A673 (cell line): ENCODE results near the gene C19orf53. TPM values are rescaled to one million over a fixed set of nuclear protein-coding genes. Genes with fewer than 3 reads are reported as not detected.
A peak's percentile ranks its signal among the peaks of the same experiment; 100 is the strongest.
"Not testable (repeated sequence)": the region's sequence is repeated elsewhere in the genome, so short reads cannot be mapped to it uniquely, and the experiment has no call there.

Source experiments
- BruUV-seq: library from RNA; stranded (reverse); fragments of 400-500 nt; replicated peaks from 2 replicates; lab custom pipeline; 2021; lab: Mats Ljungman, UMichigan
- CTCF ChIA-PET: fragments of 300-600 bp; sonication (Branson Sonifier 250); formaldehyde crosslinking; loops from one replicate; lab custom pipeline; 2022; ENCODE audit warnings: antibody characterized with exemption; lab: Charles Lee
- POLR2A ChIA-PET: fragments of 300-600 bp; sonication (Branson Sonifier 250); formaldehyde crosslinking; loops from one replicate; lab custom pipeline; 2022; ENCODE audit warnings: antibody characterized with exemption; ENCODE audit not compliant: low non-redundant PET; lab: Charles Lee
- DNase-seq: peaks from one replicate; pipeline ENCODE4 v3.0.0-alpha.2; 2015; ENCODE audit warnings: low spot score
- H3K27ac ChIP-seq: fragments of 200-600 bp; sonication (generic); 2 replicates; pipeline ENCODE4 v1.5.1; 2016; ENCODE audit warnings: mixed run types, low read depth, mild to moderate bottlenecking, mixed read lengths, antibody characterized with exemption, low read length; ENCODE audit not compliant: poor library complexity, severe bottlenecking
- H3K27me3 ChIP-seq: fragments of 200-600 bp; sonication (generic); replicated peaks from 2 replicates; pipeline ENCODE4 v1.6.1; 2017; ENCODE audit warnings: mixed run types, low read depth, mild to moderate bottlenecking, mixed read lengths, antibody characterized with exemption, low read length; ENCODE audit not compliant: insufficient read depth, poor library complexity
- H3K36me3 ChIP-seq: fragments of 200-600 bp; sonication (generic); 2 replicates; pipeline ENCODE4 v1.6.1; 2016; ENCODE audit warnings: mixed run types, mild to moderate bottlenecking, mixed read lengths, antibody characterized with exemption, low read length; ENCODE audit not compliant: insufficient read depth, poor library complexity, severe bottlenecking
- H3K4me1 ChIP-seq: fragments of 200-600 bp; sonication (generic); 2 replicates; pipeline ENCODE4 v1.6.1; 2017; ENCODE audit warnings: mixed run types, mild to moderate bottlenecking, mixed read lengths, antibody characterized with exemption, low read length; ENCODE audit not compliant: insufficient read depth, poor library complexity, severe bottlenecking
- H3K4me3 ChIP-seq: fragments of 200-600 bp; sonication (generic); 2 replicates; pipeline ENCODE4 v1.5.1; 2016; ENCODE audit warnings: low read depth, mixed run types, mild to moderate bottlenecking, mixed read lengths, low read length; ENCODE audit not compliant: poor library complexity, severe bottlenecking
- H3K9me3 ChIP-seq: fragments of 200-600 bp; sonication (generic); 2 replicates; pipeline ENCODE4 v1.6.1; 2016; ENCODE audit warnings: mixed run types, low read depth, mild to moderate bottlenecking, mixed read lengths, antibody characterized with exemption, low read length; ENCODE audit not compliant: poor library complexity, severe bottlenecking
- CTCF ChIP-seq: fragments of 300-800, 200-600 bp; sonication (generic); conservative IDR thresholded peaks from 2 replicates; pipeline ENCODE4 v1.5.1; 2017; ENCODE audit warnings: low read depth, mild to moderate bottlenecking, antibody characterized with exemption, low read length, moderate library complexity, mixed read lengths
- EZH2 ChIP-seq: fragments of 200-600 bp; sonication (generic); IDR thresholded peaks from 2 replicates; pipeline ENCODE4 v1.6.1; 2017; ENCODE audit warnings: borderline replicate concordance, low read depth, mild to moderate bottlenecking, mixed read lengths, antibody characterized with exemption, low read length; ENCODE audit not compliant: poor library complexity, severe bottlenecking
- intact Hi-C: fragments of 100-400 bp; cut with micrococcal nuclease; formaldehyde crosslinking; loops from one replicate; pipeline ENCODE4 v1.10.0; 2022; ENCODE audit not compliant: unreplicated experiment
- total RNA-seq: library from RNA; stranded (reverse); gene quantifications from 2 replicates; pipeline ENCODE4 v1.2.3, GENCODE V29; 2021

The C19orf53 gene
- total RNA-seq, 1 experiment from 2014 or later, result 140 TPM

DNA sequence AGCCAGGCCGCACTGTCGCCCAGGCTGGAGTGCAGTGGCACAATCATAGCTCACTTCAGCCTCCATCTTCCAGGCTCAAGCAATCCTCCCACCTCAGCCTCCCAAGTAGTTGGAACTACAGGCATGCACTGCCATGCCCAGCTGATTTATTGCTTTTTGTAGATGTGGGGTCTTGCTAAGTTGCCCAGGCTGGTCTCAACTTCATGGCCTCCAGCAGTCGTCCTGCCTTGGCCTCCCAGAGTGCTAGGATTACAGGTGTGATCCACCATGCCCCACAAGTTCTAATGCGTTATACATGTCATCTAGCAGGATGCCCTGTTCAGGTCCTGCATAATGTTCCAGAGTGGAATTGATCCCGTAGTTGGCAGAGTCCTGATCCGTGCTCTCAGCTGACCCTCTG lies 4.6 kb downstream of the C19orf53 start:
- no peak overlapping the region for H3K4me3 ChIP-seq
- no peaks in the 10 kb centered on the region for H3K9me3 ChIP-seq
- DNase-seq, result no peak
- no peak overlapping the region for H3K27ac ChIP-seq
- no peaks in the 10 kb centered on the region for H3K27me3 ChIP-seq
- TF ChIP-seq EZH2 (no peak), CTCF (no peak)
- intact Hi-C loops, result no loop called here
- BruUV-seq, result no TSS peak
- CTCF ChIA-PET, result no interaction called here
- H3K4me1 ChIP-seq, result peaks cover 11% of the 10 kb centered on the region
- peaks cover 24% of the 10 kb centered on the region for H3K36me3 ChIP-seq
- POLR2A ChIA-PET, result no interaction called here

DNA sequence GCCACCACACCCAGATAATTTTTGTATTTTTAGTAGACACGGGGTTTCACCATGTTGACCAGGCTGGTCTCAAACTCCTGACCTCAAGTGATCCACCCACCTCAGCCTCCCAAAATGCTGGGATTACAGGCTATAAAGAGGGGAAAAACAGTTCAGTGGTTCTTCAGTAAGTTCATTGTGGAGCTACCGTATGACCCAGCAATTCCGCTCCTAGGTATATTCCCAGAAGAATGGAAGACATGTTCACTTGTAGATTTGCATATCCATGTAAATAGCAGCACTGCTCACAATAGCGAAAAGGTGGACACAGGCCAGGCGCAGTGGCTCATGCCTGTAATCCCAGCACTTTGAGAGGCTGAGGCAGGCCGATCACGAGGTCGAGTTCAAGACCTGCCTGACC lies 5.5 kb downstream of the C19orf53 start:
- H3K9me3 ChIP-seq, CTCF ChIA-PET, intact Hi-C loops, H3K27me3 ChIP-seq, POLR2A ChIA-PET, H3K4me3 ChIP-seq, BruUV-seq, DNase-seq, H3K27ac ChIP-seq: not testable (repeated sequence)
- H3K36me3 ChIP-seq, result peaks cover 24% of the 10 kb centered on the region
- peaks cover 12% of the 10 kb centered on the region for H3K4me1 ChIP-seq

GRCh38 chr19:13781547-13781946 lies 7.3 kb downstream of the C19orf53 start:
- Histone ChIP-seq H3K9me3 (no peaks in the 10 kb centered on the region), H3K27me3 (no peaks in the 10 kb centered on the region), H3K36me3 (peaks cover 24% of the 10 kb centered on the region), H3K27ac (no peak overlapping the region), H3K4me3 (no peak overlapping the region), H3K4me1 (peaks cover 12% of the 10 kb centered on the region)
- DNase-seq, result peak; percentile 88
- TF ChIP-seq EZH2 (no peak), CTCF (no peak)
- ChIA-PET POLR2A (interaction anchor here (0.6 to 0.7 kb wide), 2 partner anchors 13 to 204 kb away, joined by 3 to 4 read pairs; partner anchors contain the start of gene ZSWIM4), CTCF (interaction anchor here (0.5 to 0.6 kb wide), 2 partner anchors 62 to 587 kb away, joined by 6 to 13 read pairs; no protein-coding TSS in a partner anchor)
- no TSS peak for BruUV-seq
- intact Hi-C loops, result no loop called here

DNA sequence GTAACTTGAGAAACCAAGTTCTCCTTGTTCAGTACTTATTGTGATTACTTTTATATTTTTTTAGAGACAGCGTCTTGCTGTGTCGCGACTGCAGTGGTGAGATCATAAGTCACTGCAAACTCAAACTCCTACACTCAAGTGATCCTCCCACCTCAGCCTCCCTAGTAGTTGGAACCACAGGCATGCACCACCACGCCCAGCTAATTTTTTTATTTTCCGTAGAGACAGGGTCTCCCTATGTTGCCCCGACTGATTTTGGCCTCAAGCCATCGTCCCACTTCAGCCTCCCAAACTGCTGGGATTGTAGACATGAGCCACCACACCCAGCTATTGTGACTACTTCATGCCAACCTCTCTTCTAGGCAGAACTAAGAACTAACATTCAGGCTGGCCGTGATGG lies 8.3 kb downstream of the C19orf53 start:
- no peaks in the 10 kb centered on the region for H3K27me3 ChIP-seq
- no peaks in the 10 kb centered on the region for H3K9me3 ChIP-seq
- ChIA-PET CTCF (interaction anchor here (2.6 kb wide), 1 partner anchor 80 kb away, joined by 12 read pairs; no protein-coding TSS in a partner anchor), POLR2A (interaction anchor here (0.5 kb wide), 1 partner anchor 80 kb away, joined by 4 read pairs; no protein-coding TSS in a partner anchor)
- H3K4me1 ChIP-seq, result peaks cover 12% of the 10 kb centered on the region
- intact Hi-C loops, result no loop called here
- H3K36me3 ChIP-seq, result peaks cover 21% of the 10 kb centered on the region
- no TSS peak for BruUV-seq
- no peak for TF ChIP-seq EZH2
- no peak for TF ChIP-seq CTCF
- H3K27ac ChIP-seq, result no peak overlapping the region
- H3K4me3 ChIP-seq, result no peak overlapping the region
- no peak for DNase-seq
